GM21528 (cell line): Measurements from ENCODE around the gene ARHGEF2.
A peak's percentile ranks its signal among the peaks of the same experiment; 100 is the strongest.

Experiments used
- ATAC-seq: cut with Tn5 transposase; IDR thresholded peaks from one replicate; pipeline ENCODE4 v1.9.1; 2021; ENCODE audit warnings: mild to moderate bottlenecking, moderate library complexity; ENCODE audit not compliant: unreplicated experiment, low FRiP score

ARHGEF2 gene

GRCh38 chr1:155978325-155978972 lies at the start of gene ARHGEF2:
Gene ARHGEF2 (minus strand): TSS chr1:155978547. CDS start chr1:155978427, 120 bp downstream.
- peak; percentile 62 for ATAC-seq

- no peak for ATAC-seq
These were observed 48.2 kb upstream of the ARHGEF2 start for GRCh38 chr1:156026588-156026987.

GRCh38 chr1:156025876-156026275 lies 47.5 kb upstream of the ARHGEF2 start:
- no peak for ATAC-seq

GRCh38 chr1:156024801-156025200 lies 46.5 kb upstream of the ARHGEF2 start:
- no peak for ATAC-seq

- ATAC-seq = no peak
These were observed 43.6 kb upstream of the ARHGEF2 start for GRCh38 chr1:156021954-156022353.

- no peak for ATAC-seq
These were observed 42.7 kb upstream of the ARHGEF2 start for GRCh38 chr1:156021093-156021428.

GRCh38 chr1:156020293-156021092 lies 42.1 kb upstream of the ARHGEF2 start, which contains the start of gene SSR2:
Gene SSR2 (minus strand): TSS chr1:156020951. CDS start chr1:156020167, 784 bp downstream.
- ATAC-seq = peak; percentile 94

- ATAC-seq = no peak
These were observed 41.6 kb upstream of the ARHGEF2 start for GRCh38 chr1:156019946-156020292.

- ATAC-seq = no peak
These were observed 36.5 kb upstream of the ARHGEF2 start for GRCh38 chr1:156014829-156015228.

GRCh38 chr1:156012051-156012817 lies 33.9 kb upstream of the ARHGEF2 start:
- peak; percentile 73 for ATAC-seq

- ATAC-seq = no peak
These were observed 31.1 kb upstream of the ARHGEF2 start for GRCh38 chr1:156009404-156009803.

- ATAC-seq = no peak
These were observed 28.5 kb upstream of the ARHGEF2 start for GRCh38 chr1:156006666-156007376.

GRCh38 chr1:156004843-156005584 lies 26.7 kb upstream of the ARHGEF2 start:
- no peak for ATAC-seq

GRCh38 chr1:156003923-156004188 lies 25.5 kb upstream of the ARHGEF2 start:
- ATAC-seq = no peak

GRCh38 chr1:156002188-156002911 lies 24.0 kb upstream of the ARHGEF2 start:
- no peak for ATAC-seq

GRCh38 chr1:156001662-156002171 lies 23.4 kb upstream of the ARHGEF2 start:
- no peak for ATAC-seq

- ATAC-seq = no peak
These were observed 22.8 kb upstream of the ARHGEF2 start for GRCh38 chr1:156001021-156001661.

- ATAC-seq = no peak
These were observed 21.6 kb upstream of the ARHGEF2 start for GRCh38 chr1:155999964-156000363.

- ATAC-seq = no peak
These were observed 17.8 kb upstream of the ARHGEF2 start for GRCh38 chr1:155996166-155996565.
